Esophagus squamous epithelium (tissue), 4 donors: ENCODE data around the gene TMEM240.
"Not testable (repeated sequence)": the region's sequence is repeated elsewhere in the genome, so short reads cannot be mapped to it uniquely, and the experiment has no call there.

ENCODE experiments used
- CTCF ChIP-seq, 6 experiments: fragments of 450-650 bp in 4 of 6; fragments of 200-600 bp in 2 of 6; sonication (generic) in 2 of 6; IDR thresholded peaks; one replicate each; pipeline ENCODE4 v1.5.1; 2016 to 2019; ENCODE audit warnings: antibody characterized with exemption in 6 of 6, mild to moderate bottlenecking in 4 of 6, moderate library complexity in 4 of 6
- POLR2A ChIP-seq, 4 donors: fragments of 450-650 bp; IDR thresholded peaks; one replicate each; pipeline ENCODE4 v1.6.1; 2017; ENCODE audit warnings: antibody characterized with exemption in 4 of 4, mild to moderate bottlenecking in 4 of 4, moderate library complexity in 3 of 4

GRCh38 chr1:1519805-1520505 lies 20.5 kb downstream of the TMEM240 start:
- not testable (repeated sequence) for TF ChIP-seq POLR2A, CTCF (IDR thresholded peaks at IDR 0.05)
